ENCODE results near the gene DAB2.

GRCh38 chr5:39373791-39374190, 51.0 kb downstream of the DAB2 start:
- TF ChIP-seq POLR2AphosphoS5 (IDR thresholded peaks at IDR 0.05; ENCODE audit: low read depth, low read length) = no peak
- no peak for TF ChIP-seq CTCF (IDR thresholded peaks at IDR 0.05; ENCODE audit: control extremely low read depth in 1 of 3, insufficient read depth in 1 of 3, low read depth in 1 of 3, low read length in 3 of 3)
- TF ChIP-seq POU5F1 (IDR thresholded peaks at IDR 0.05; ENCODE audit: low read depth, low read length) = no peak
